ENCODE results near the gene TUBGCP3.
"Not testable (repeated sequence)": the region's sequence is repeated elsewhere in the genome, so short reads cannot be mapped to it uniquely, and the experiment has no call there.

The TUBGCP3 gene

GRCh38 chr13:112522578-112522977, 65.4 kb downstream of the TUBGCP3 start:
- DNase-seq = no peak

GRCh38 chr13:112521073-112521685, 66.8 kb downstream of the TUBGCP3 start:
- no peak for DNase-seq

- no peak for DNase-seq
Measured at GRCh38 chr13:112519517-112520060, 68.4 kb downstream of the TUBGCP3 start.

DNA sequence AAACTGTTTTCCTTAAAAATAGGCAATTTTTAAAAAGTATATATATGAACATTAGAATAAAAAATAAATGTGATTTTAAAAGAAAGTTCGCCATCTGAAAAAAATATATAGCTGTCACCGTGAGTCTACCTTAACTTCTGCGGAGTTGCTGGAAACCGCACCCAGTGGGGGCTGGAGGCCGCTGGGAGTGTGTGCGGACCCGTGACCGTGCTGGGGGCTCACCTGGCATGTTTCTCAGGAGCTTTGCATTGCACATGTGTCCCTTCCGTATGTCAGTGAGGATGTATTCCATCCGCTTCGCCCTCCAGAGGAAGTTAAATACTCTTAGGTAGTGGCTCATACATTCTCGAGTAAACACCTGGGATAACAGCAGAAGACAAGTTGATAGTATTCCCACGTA, 71.7 kb downstream of the TUBGCP3 start:
- DNase-seq = no peak

DNA sequence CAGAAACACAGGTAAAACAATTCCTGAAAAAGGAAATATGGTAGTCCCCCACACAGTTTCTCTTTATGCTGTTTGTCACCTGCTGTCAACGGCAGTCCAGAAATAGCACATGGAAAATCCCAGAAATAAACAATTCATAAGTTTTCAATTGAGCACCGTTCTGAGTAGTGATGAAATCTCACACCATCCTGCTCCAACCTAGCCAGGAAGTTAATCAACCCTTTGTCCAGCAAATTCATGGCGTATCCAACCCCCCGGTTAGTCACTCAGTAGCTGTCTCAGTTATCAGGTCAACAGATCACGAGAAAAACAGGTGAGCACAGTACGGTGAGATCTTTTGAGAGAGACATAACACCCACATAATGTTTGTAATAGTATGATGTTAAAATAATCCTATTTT, 74.2 kb downstream of the TUBGCP3 start:
- DNase-seq = no peak

DNA sequence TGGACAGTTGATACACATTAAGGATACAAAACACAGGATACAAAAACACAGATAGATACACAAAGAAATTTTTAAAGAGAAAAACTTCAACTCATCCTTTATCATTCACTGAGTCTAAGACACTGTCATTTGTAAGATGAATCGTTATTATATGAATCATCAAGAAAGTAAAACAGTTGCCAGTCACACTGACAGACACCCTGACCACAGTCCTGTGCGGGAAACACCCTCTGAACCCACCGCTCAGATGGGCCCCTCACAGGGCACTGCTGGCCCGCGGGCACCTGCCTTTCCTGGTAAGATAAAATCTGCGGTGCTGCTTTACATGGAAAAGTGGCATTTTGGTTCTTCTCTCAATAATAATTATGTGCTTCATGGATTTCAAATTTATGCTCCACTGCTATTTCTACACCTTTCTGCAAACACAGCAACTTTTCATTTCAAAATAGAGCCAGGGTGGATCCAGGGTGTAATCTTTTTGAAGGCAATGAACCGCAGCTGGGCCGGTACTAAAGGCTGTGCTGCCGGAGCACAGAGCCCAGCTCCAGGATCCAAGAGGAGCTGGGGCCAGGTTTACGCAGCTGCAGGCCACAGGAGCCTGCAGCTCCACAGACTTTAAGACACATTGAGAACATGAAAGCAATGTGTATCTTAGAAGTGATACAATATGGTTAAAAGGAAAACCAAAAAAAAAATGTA, 76.8 kb downstream of the TUBGCP3 start:
- no peak for DNase-seq

GRCh38 chr13:112510002-112510780, 77.8 kb downstream of the TUBGCP3 start:
- DNase-seq = peak; percentile 51 to 65

- DNase-seq = no peak
Measured at GRCh38 chr13:112509190-112509589, 78.8 kb downstream of the TUBGCP3 start.

DNA sequence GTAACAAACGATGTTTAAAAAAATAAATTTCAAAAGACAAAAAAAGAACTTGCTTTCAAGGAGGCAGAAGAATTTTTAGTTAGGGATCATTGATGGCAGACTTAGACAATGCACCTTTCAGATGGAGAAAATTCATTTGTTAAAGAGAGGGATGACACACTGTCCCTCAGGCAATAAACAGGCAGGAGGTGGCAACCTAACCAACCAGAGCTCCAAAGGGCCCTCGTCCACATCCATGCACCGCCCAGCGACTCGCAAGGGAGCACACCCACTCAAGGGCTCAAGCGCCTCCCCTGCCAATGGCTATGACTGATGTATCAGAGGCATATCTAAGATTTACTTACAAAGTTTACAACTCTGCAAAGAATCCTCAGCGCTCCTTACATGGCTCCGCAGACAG, 81.9 kb downstream of the TUBGCP3 start:
- DNase-seq = no peak

- DNase-seq = no peak
Measured at GRCh38 chr13:112496166-112496565, 91.8 kb downstream of the TUBGCP3 start.

DNA sequence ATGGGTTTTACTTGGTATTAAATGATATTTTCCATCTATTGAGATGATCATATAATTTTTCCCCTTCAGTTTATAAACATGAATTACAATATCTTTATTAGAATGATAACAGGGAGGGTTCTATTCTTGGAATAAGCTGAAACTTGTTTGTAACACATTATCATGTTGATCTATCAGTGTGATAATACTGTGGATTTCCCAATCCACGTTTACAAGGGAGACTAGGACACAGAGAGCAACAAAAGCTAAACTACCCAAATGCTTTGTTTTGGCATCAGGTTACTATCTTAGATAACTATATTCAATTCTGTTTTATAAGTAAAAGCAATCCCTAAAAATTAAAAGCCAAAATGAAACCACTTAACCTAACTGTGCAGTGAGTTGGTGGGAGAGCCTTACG, 92.5 kb downstream of the TUBGCP3 start:
- no peak for DNase-seq

DNA sequence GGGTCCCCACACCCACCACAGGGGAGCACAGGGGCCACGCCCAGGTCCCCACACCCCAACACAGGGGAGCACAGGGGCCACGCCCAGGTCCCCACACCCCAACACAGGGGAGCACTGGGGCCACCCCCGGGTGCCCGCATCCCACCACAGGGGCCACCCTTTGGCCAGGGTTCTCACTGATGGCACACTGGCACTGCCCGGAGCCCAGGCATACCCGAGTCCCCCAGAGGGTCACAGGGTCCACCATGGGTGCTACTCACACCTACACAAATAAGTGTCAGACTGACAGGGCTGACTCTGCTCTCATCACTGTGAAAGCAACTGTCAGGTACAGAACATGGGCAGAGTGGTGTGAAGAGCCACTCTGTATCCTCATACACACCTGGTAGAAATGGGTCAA, 98.8 kb downstream of the TUBGCP3 start:
- DNase-seq = no peak

DNA sequence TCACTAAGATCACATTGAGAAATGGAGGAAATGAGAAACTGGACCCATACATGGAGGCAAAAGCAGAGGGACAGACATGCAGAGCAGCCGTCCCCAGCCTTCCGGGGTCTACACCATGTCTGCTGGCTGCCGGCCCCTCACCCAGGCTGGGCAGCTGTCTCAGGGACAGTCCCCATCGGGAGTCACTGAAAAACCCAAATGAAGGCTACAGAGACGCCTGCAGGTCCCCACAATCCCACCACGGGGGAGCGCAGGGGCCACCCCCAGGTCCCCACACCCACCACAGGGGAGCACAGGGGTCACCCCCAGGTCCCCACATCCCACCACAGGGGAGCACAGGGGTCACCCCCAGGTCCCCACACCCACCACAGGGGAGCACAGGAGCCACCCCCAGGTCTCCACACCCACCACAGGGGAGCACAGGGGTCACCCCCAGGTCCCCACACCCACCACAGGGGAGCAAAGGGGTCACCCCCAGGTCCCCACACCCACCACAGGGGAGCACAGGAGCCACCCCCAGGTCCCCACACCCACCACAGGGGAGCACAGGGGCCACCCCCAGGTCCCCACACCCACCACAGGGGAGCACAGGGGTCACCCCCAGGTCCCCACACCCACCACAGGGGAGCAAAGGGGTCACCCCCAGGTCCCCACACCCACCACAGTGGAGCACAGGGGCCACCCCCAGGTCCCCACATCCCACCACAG, 99.5 kb downstream of the TUBGCP3 start:
- DNase-seq = not testable (repeated sequence)

- DNase-seq = no peak
Measured at GRCh38 chr13:112487127-112487517, 100.8 kb downstream of the TUBGCP3 start.

DNA sequence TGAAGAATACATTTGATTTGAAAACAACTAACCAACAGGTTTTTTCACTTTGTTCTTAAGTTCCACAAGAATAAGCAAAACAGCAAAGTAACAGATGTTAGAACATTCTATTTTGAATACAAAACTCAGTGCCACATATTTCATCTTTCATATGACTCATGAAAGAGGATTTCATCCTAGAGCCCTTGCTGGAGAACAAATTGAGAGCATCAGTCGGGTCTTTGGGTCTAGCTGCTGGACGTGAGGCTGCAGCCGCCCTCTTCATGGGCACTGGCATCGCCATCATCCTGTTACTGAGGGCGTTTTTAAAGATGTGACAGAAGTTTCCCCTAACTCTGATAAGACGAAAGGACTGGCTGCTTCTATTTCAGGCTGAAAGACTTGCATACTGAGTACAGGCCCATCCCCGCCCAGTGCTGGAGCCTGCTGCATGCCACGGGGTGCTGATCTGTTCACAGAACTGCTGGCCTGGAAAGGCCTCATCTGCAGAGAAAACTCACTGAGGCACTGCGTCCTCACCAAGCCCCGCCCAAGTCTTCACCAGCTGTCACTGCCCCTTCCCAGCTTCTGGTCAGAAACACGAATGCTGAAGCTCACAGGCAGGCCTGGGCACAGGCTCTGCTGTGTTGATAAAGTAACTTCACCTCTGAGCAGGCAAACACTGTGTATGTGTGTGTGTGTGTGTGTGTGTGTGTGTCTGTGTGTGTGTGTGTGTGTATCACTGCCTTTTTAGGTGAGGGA, 101.4 kb downstream of the TUBGCP3 start:
- DNase-seq = no peak

DNA sequence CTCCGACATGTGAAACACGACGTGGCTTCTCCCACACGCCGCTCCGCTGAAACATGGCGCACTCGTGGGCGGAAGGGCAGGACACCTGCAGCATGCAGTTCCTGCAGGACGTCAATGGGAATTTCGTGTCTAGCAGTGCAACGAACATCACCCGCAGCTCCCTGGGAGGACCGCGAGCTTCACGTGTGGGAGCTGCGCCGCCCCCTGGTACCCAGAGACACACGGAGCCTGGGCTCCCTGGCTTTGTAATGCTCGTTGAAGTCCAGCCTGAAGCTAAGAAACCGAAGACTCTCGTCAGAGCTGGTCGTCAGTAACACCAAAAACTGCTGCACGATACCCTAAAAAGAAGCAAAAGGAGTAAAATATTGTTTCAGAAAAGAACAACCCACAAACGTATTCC, 102.1 kb downstream of the TUBGCP3 start:
- not testable (repeated sequence) for DNase-seq

- DNase-seq = no peak
Measured at GRCh38 chr13:112483299-112483698, 104.7 kb downstream of the TUBGCP3 start.

GRCh38 chr13:112481458-112481857, 106.5 kb downstream of the TUBGCP3 start:
- DNase-seq = no peak

DNA sequence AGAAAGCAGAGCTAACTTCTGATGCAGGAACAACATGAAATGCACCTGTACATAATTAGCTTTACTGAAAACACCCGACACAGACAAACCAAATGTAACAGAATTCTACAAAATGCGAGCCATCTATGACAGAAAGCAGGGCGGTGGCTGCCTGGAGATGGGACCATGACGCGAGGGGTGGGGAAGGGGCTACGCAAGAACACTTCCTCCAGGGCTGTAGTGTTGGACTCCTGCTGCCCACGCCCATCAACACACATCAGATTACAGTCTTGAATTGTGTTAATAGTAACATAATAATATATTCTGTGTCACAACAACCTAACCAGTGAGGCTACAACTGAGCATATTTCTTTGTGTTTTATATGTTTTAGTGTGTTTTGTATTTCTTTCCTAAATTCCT, 108.6 kb downstream of the TUBGCP3 start:
- DNase-seq = no peak

GRCh38 chr13:112477070-112477619, 110.8 kb downstream of the TUBGCP3 start:
- DNase-seq = no peak

- no peak for DNase-seq
Measured at GRCh38 chr13:112475889-112476288, 112.1 kb downstream of the TUBGCP3 start.

DNA sequence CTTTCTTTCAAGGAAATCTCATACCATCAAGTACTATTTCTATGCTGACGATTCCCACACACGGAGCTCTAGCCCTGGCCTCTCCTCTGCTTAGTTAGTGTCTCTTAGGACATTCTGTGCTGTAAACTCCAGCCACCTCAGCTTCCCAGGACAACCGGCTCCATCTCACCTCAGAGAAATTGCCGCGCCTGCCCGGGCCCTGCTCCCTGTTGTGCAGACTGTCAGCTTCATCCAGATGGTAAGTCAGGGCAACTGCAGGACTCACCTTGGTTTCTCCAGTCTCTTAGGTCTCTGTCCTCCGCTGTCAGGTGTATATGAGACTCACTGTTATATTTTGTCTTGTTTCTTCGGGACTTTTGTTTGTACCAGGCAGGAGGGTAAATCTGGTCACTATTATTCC, 113.1 kb downstream of the TUBGCP3 start:
- no peak for DNase-seq
